Renal cortex interstitium (tissue), 15 donors: ENCODE measurements around the gene TRAFD1. TPM values are rescaled to one million over a fixed set of nuclear protein-coding genes. Genes with fewer than 3 reads are reported as not detected.
A peak's percentile ranks its signal among the peaks of the same experiment; 100 is the strongest.
"Not testable (repeated sequence)": the region's sequence is repeated elsewhere in the genome, so short reads cannot be mapped to it uniquely, and the experiment has no call there.

Experiments
- DNase-seq, 11 donors: peaks; one replicate each; pipeline ENCODE4 v3.0.0-alpha.2; 2013; ENCODE audit warnings: low read depth in 9 of 11, low spot score in 4 of 11; ENCODE audit errors: extremely low read depth in 1 of 11
- long read RNA-seq, 16 experiments: transcript quantifications; one replicate each; lab custom pipeline, GENCODE V29; 2026
- polyA plus RNA-seq, 3 donors: library from polyadenylated mRNA; unstranded; fragments of 120-200 nt; gene quantifications; one replicate each; pipeline ENCODE4 v1.2.1, GENCODE V29; 2013; ENCODE audit not compliant: insufficient read length in 3 of 3

TRAFD1 gene
- polyA plus RNA-seq, result 10 to 100 TPM; 35.0 to 42.2 (median 39.0) TPM
- long read RNA-seq, donor 1, partial matches to known transcripts, result 0 of 5 reads
- long read RNA-seq, donor 1, other reads (novel, unspliced or antisense), result 0 of 5 reads
- long read RNA-seq, donor 2, partial matches to known transcripts, result 0 of 6 reads
- long read RNA-seq, donor 2, other reads (novel, unspliced or antisense), result 0 of 6 reads
- long read RNA-seq, donor 3, transcript TRAFD1-207 (5 exons, 1,003 nt), result minor isoform, 5 of 25 reads
- long read RNA-seq, donor 3, transcript TRAFD1-202 (12 exons, 2,697 nt), result major isoform, 7 of 25 reads
- long read RNA-seq, donor 3, partial matches to known transcripts, result 12 of 25 reads
- long read RNA-seq, donor 3, other reads (novel, unspliced or antisense), result 0 of 25 reads
- long read RNA-seq, donor 4, transcript TRAFD1-202 (12 exons, 2,697 nt), result major isoform, 11 of 21 reads
- long read RNA-seq, donor 4, partial matches to known transcripts, result 7 of 21 reads
- long read RNA-seq, donor 4, other reads (novel, unspliced or antisense), result 0 of 21 reads
- long read RNA-seq, donor 5, result 0 reads
- long read RNA-seq, donor 6, partial matches to known transcripts, result 0 of 2 reads
- long read RNA-seq, donor 6, other reads (novel, unspliced or antisense), result 0 of 2 reads
- long read RNA-seq, donor 7, partial matches to known transcripts, result 17 of 24 reads
- long read RNA-seq, donor 7, other reads (novel, unspliced or antisense), result 0 of 24 reads
- long read RNA-seq, donor 8, transcript TRAFD1-202 (12 exons, 2,697 nt), result major isoform, 7 of 23 reads
- long read RNA-seq, donor 8, partial matches to known transcripts, result 14 of 23 reads
- long read RNA-seq, donor 8, other reads (novel, unspliced or antisense), result 0 of 23 reads
- long read RNA-seq, donor 9, transcript TRAFD1-202 (12 exons, 2,697 nt), result major isoform, 11 of 17 reads
- long read RNA-seq, donor 9, partial matches to known transcripts, result 6 of 17 reads
- long read RNA-seq, donor 9, other reads (novel, unspliced or antisense), result 0 of 17 reads
- long read RNA-seq, donor 10, partial matches to known transcripts, result 5 of 11 reads
- long read RNA-seq, donor 10, other reads (novel, unspliced or antisense), result 0 of 11 reads
- long read RNA-seq, donor 11, partial matches to known transcripts, result 5 of 10 reads
- long read RNA-seq, donor 11, other reads (novel, unspliced or antisense), result 0 of 10 reads
- long read RNA-seq, donor 12, partial matches to known transcripts, result 0 of 5 reads
- long read RNA-seq, donor 12, other reads (novel, unspliced or antisense), result 0 of 5 reads
- long read RNA-seq, donor 13, result 0 reads
- long read RNA-seq, donor 14, transcript TRAFD1-202 (12 exons, 2,697 nt), result major isoform, 8 of 20 reads
- long read RNA-seq, donor 14, partial matches to known transcripts, result 9 of 20 reads
- long read RNA-seq, donor 14, other reads (novel, unspliced or antisense), result 0 of 20 reads
- long read RNA-seq, donor 15, partial matches to known transcripts, result 0 of 2 reads
- long read RNA-seq, donor 15, other reads (novel, unspliced or antisense), result 0 of 2 reads
- long read RNA-seq, donor 16, transcript TRAFD1-202 (12 exons, 2,697 nt), result major isoform, 10 of 53 reads
- long read RNA-seq, donor 16, transcript TRAFD1-207 (5 exons, 1,003 nt), result minor isoform, 6 of 53 reads
- long read RNA-seq, donor 16, partial matches to known transcripts, result 36 of 53 reads
- long read RNA-seq, donor 16, other reads (novel, unspliced or antisense), result 0 of 53 reads

DNA sequence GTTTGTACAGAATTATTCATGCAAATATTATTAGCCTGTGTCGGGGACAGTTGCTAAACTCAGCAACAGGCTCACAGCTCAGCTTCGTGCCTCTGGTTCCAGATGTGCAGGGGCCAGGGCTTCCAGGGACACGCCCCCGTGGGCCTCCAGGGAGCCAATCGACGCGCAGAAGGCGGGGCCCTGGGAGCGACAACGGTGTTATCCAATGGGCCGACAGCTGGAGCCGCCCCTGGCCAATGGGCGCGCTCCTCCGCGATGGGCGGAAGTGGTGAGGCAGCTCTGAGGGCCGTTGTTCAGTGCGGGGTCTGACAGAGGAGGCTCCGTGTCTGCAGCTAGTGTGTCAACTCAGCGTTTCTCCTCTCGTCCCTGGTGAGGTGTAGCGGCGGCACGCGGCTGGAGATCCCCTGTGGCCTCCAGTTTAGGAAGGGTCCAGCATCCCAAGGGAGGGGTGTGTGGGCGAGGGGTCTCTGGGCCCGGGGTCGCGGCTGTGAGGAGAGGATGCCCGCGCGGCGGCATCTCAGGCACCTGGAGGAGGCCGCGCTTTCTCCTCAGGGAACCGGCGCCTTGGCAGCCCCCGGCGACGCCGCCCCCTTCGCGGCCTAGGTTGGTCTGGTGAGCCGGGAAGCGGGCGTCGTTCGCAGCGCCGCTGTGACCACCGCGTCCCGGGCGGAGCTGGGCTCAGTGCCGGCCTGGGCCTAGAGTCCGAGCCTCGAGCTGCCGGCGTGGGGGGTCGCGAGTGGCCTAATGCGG is at the start of gene TRAFD1:
TSS of gene TRAFD1 (plus strand) at position 311 of the 750 bp plus-strand sequence. CDS start 4,963 bp downstream, outside the sequence.
- peak; percentile 87 to 97 (median 95) for DNase-seq

GRCh38 chr12:112087055-112087850 is 38.1 kb upstream of the TRAFD1 start:
- no peak for DNase-seq

GRCh38 chr12:112087851-112088250 is 37.5 kb upstream of the TRAFD1 start:
- no peak for DNase-seq

GRCh38 chr12:112091563-112091962 is 33.8 kb upstream of the TRAFD1 start:
- DNase-seq, result no peak

GRCh38 chr12:112096070-112096469 is 29.3 kb upstream of the TRAFD1 start:
- DNase-seq, result no peak

GRCh38 chr12:112096667-112097066 is 28.7 kb upstream of the TRAFD1 start:
- DNase-seq, result no peak

GRCh38 chr12:112097641-112098040 is 27.7 kb upstream of the TRAFD1 start:
- DNase-seq, result no peak

- not testable (repeated sequence) for DNase-seq
These were observed 24.9 kb upstream of the TRAFD1 start for GRCh38 chr12:112100500-112100899.

GRCh38 chr12:112102127-112102526 is 23.2 kb upstream of the TRAFD1 start:
- no peak for DNase-seq

- DNase-seq, result not testable (repeated sequence)
These were observed 22.6 kb upstream of the TRAFD1 start for GRCh38 chr12:112102746-112103145.

GRCh38 chr12:112103758-112104503 is 21.4 kb upstream of the TRAFD1 start:
- no peak for DNase-seq

DNA sequence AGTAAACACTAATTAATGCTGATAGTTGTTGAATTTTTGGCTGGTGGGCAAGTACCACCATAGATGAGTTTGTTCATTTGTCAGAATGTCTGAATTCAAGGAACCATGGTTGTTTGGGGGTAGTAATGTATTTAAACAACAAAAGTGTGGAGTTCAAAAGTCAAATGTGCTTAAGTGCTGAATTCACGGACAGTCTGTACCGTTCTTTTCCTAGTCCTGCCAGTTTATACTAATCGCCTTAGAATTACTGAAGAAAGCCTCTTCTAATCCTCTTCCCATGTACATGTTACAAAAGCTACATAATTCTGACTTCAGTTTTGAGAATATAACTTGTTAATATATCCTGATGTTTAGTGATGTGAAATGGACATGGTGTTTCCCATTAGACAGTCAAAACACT is 19.5 kb upstream of the TRAFD1 start:
- no peak for DNase-seq

DNA sequence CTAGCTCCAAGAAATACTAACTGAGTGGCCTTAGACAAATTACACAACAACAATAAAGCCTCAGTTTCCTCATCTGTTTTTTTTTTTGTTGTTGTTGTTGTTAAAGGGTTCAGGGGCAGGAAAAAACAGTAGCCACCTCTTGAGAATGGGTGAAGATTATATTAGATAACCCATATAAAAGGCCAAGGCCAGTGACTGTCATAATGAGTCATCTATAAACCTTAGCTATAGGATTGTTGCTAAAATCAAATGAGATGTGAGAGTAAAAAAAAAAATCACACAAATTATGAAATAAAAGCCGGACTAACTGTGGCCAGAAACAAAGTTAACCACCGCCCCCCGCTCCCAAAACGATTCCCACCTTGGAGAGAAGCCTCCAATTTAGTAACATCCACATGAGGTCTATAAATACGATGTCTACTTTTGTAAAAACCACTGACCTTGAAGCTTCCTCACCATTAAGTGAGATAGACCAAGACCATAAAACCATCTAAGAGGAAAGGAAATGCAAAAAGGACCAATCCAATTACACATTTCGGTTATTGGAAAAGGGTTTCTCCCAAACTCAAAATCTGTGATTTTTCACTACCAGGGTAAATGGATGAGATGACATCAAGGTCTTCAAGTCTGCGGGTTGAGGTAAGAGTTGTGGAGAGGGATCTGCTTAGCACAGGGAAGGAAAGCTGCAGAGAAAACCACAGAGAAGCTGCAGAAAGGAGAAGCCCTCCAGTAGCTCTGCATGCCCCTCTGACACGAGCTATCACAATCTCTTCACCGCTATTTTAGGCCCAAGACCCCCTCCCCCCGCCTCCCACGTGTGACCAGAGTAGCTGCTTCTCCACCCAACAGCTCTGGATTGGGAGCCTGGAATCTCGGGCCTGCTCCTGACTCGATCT is 17.8 kb upstream of the TRAFD1 start:
- no peak for DNase-seq

GRCh38 chr12:112108202-112109079 is 16.9 kb upstream of the TRAFD1 start, which contains the start of gene NAA25:
Gene NAA25, minus strand, starts transcription at chr12:112108783. Its CDS starts 10 bp downstream, at chr12:112108773.
- peak; percentile 72 to 89 (median 86) for DNase-seq
